Stimulated activated CD8-positive, alpha-beta memory T cell treated with anti-CD3 and anti-CD28 coated beads, Interleukin-7, amount 100 ng/mL, for 48 hours (primary cell): Measurements from ENCODE around the gene CHRNB1.

Experiments
- DNase-seq, 2 donors: peaks; one replicate each; pipeline ENCODE4 v3.0.0-alpha.2; 2020; ENCODE audit warnings: low read depth in 1 of 2; ENCODE audit errors: extremely low read depth in 1 of 2

CHRNB1 gene

DNA sequence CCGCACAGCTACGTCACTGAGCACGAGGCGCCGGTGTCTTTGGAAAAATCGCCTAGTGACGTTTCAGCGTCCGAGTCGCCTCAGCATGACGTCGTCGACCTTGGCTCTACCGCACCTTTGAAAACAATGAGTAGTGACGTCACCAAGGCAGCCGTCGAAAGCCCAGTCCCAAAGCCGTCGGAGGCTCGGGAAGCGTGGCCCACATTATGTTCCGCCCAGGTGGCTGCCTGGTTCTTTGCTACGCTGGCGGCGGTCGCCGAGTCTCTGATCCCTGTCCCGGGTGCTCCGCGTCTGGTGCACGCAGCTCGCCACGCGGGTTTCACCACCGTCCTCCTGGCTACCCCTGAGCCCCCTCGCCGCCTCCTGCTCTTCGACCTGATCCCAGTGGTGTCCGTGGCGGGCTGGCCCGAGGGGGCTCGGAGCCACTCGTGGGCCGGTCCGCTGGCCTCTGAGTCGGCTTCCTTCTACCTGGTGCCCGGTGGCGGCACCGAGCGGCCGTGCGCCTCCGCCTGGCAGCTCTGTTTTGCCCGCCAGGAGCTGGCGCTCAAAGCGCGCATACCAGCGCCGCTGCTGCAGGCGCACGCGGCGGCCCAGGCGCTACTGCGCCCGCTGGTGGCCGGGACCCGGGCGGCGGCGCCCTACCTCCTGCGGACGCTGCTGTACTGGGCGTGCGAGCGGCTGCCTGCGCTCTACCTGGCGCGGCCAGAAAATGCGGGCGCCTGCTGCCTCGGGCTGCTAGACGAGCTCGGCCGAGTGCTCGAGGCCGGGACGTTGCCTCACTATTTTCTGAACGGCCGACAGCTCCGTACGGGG is 8.1 kb upstream of the CHRNB1 start:
- peak; percentile 70 for DNase-seq

GRCh38 chr17:7437369-7437863 is 7.4 kb upstream of the CHRNB1 start:
- DNase-seq, result no peak

DNA sequence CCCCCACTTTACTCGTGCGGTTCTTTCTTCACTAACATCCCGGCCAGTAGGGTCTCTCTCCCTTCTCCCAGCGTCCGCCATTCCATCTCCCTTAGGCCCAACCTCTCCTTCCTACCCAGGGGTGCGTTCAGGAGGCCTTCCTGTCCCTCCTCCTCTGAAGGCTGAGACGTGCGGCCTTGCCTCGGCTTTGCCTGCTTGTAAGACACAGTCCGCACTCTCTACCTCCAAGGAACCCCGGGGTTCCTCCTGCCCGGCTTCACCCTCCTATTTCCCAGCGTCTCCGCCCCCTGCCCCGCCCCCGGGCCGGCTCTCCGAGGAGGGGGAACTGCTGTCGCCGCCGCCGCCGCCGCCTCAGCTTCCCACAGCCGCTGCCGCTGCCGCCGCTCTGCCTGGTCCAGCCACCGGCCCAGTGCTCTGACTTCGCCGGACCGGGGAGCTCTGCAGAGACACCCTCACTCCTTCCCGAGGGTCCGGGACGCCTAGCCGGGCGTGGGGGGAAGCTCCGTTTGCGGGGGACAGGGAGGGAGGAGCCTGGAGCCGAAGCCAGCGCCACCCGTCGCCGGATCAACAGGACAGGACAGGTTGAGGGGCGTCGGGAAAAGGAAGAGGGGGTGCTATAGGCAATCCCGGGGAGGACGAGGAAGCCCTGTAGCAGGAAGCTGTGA is 6.8 kb upstream of the CHRNB1 start:
- peak in 1 of 2 donors; percentile 45 for DNase-seq

DNA sequence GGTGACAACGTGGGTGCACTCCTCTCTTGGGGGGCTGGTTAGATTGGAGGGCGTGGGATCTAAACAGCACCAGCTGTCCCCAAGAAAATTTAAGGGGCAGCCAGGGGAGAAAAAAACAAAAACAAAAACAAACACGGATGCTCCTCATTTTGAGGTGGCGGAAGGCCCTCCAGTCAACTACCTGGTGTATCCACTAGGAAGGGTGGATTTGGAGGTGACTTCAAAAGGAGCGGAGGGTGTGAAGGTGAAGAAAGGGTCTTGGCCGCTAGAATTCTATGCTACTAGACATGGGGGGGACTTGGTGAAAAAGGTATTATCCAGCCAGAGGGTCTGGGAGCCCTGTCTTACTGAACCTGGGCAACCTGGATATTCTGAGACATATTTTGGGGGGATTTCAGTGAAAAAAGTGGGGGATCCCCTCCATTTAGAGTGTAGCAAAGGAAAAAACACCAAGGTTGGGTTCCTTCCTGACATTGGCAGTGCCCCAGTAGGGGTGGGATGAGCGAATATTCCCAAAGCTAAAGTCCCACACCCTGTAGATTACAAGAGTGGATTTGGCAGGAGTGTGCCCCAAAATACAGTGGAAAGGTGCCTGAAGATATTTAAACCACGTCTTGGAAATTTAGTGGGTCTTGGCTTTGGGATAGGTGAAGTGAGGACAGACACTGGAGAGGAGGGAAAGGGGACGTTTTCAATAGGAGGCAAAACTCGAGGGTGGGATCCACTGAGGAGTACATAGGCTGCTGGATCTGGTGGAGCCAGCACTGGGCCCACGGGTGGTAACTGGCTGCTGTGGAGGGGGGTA is 6.0 kb upstream of the CHRNB1 start:
- DNase-seq, result no peak

DNA sequence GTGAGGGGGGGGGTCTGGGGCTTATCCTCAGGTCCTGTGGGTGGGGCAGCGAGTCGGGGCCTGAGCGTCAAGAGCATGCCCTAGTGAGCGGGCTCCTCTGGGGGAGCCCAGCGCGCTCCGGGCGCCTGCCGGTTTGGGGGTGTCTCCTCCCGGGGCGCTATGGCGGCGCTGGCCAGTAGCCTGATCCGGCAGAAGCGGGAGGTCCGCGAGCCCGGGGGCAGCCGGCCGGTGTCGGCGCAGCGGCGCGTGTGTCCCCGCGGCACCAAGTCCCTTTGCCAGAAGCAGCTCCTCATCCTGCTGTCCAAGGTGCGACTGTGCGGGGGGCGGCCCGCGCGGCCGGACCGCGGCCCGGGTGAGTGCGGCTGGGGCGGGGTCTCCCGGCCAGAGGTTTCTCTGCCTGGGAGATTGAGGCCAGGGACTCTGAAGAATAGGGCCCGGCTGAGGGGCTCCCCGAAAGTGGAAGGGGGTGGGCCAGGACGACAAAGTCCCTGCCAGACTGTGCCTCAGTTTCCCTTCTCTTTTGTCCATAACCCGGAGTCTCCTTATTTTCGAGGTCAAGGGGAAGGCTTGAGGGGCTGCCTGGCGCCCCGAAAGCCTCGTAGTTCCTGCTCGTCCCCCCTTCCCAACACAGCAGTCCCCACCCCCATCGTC is 5.3 kb upstream of the CHRNB1 start, which contains the start of gene FGF11:
Gene FGF11, plus strand, starts transcription at position 51 of the 651 bp plus-strand sequence. Its CDS starts 109 bp downstream, at position 160.
- no peak for DNase-seq

GRCh38 chr17:7440113-7440833 is 4.6 kb upstream of the CHRNB1 start:
- DNase-seq, result no peak

- no peak for DNase-seq
Measured at GRCh38 chr17:7440834-7441195, 4.0 kb upstream of the CHRNB1 start.

DNA sequence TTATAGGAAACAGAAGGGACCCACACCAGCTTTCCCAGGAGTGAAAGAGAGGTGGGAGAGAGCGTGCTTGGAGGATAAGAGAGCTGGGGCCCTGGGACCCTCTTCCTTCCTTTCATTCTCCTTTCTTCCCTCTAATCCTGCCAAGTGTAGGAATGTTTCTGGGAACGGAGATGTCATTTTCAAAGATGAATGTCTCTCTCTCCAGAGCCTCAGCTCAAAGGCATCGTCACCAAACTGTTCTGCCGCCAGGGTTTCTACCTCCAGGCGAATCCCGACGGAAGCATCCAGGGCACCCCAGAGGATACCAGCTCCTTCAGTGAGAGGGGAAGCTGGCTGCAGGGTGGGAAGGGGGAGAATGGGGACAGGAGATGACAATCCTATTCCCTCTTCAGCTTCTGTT is 3.6 kb upstream of the CHRNB1 start:
- no peak for DNase-seq

DNA sequence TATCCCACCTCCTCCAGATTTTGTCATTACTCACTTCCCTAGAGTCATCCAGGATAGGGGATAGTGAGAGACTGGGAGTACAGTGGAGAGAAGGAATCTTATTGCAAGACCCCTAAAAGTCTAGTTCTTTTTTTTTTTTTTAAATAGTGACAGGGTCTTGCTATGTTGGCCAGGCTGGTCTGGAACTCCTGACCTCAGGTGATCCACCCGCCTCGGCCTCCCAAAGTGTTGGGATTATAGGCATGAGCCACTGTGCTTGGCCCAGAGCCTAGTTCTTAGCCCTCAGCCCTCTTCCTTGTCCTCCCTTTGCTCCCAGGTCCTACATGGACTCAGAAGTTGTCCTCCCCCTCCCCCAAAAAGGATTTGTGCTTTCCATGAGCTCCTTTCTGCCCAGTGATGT is 2.7 kb upstream of the CHRNB1 start:
- no peak for DNase-seq

GRCh38 chr17:7443499-7444485 is 1.1 kb upstream of the CHRNB1 start:
- no peak for DNase-seq

DNA sequence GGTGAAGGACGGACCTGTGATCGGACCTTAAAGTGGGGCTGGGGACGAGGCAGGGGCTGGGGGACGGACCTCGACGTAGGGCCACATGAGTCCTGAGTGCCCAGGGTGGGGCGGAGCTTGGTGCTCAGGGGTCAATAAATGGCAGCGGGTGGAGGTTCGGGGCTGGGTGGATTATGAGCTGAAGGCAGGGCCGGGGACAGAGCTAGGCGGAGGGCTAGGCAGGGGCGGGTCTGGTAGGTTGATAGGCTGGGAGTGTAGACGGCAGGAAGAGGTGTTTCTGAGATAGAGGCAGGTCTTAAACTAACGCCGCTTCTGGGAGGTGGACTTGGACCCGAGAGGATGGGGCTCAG is 733 bp downstream of the CHRNB1 start:
- DNase-seq, result no peak

- no peak for DNase-seq
Measured at GRCh38 chr17:7448461-7448860, 3.6 kb downstream of the CHRNB1 start.

DNA sequence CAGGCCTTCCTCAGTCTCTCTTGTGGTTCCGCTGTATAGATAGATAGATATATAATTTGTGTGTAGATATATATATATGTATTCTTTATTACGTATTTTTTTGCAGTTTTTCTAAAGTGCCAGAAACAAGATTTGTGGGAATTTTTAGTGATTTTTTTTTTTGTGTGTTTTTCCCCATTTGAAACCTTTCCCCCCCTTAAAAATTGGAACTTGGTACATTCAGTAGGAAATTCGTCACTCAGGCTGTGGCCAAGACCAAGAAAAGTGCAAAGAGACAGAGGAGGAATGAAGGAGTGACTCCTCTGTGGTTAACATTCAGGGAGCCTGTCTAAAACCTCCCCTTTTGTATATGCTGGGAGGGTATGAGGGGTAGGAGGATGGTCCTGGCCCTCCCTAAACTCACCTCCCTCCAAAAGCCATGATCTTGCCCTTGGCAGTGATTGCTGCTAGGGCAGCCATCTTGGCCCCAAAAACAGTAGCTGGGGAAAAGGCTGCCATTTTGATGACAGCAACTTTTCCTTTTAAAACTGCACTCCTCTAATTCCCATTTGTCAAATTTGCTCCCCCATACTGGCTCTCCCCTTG is 15.2 kb downstream of the CHRNB1 start:
- no peak for DNase-seq

- DNase-seq, result no peak
Measured at GRCh38 chr17:7460850-7461660, 16.2 kb downstream of the CHRNB1 start.

DNA sequence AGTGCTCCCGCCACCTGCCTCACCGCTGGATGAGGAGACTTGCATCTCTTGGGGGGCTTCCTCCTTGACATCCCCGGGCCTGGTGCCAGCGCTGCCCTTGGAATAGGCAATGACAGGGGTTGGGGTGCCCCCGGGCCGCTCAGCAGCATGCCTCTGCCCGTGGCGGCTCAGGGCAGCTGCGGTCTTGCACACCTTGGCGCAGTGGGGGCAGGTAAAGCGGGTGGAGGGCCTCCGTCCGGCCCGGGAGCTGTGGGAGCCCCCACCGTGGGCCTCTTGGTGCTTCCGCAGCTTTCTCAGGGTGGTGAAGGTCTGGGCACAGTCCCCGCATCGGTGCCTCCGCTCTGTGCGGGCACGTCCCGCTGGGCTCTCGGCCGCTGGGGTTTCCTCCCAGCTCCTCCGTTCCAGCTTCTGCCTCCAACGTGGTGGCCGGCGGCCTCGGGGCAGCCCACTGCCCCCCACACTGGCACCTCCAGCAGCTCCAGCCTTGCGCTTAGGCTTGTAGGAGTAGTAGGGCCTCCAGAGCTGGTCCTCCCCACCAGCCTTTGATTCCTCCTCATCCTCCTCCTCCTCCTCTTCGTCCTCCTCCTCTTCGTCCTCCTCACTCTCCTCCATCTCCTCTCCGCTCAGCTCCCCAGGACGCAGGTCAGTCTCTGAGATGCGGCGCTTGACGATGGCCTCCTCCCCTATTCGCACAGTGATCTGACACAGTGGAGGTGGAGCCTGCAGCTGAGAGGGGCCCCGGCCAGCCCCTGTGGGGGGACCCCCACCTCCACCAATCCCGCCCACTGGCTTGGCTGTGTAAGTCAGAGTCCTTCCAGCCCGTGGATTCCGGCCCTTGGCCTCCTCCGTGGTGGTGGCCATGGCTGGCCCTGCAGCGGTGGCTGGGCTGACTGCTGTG is 17.9 kb downstream of the CHRNB1 start:
- no peak for DNase-seq

DNA sequence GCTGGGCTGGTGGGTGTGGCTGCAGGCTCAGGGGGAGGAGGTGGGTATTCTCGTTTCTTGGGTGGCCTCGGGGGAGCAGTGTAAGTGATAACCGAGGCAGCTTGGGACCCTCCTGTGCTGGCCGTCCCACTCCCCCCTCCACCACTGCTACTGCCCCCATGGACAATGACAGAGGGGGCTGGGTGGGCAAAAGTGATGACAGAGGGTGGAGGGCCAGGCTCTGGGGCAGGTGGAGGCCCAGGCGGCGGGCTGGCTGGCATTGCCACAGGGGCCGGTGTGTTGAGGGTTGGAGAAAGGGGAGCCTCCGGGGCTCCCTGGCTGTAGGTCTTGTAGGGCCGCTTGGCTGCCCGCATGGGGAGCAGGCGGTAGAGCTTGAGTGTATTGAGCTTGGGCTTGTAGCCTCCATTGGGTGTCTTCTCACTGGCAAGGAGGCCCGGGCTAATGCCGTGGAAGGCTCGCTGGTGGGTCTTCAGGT is 18.5 kb downstream of the CHRNB1 start:
- no peak for DNase-seq

- no peak for DNase-seq
Measured at GRCh38 chr17:7464081-7464480, 19.2 kb downstream of the CHRNB1 start.
